LHCN-M2 (cell line): ENCODE results near the gene TESMIN. TPM values are rescaled to one million over a fixed set of nuclear protein-coding genes. Genes with fewer than 3 reads are reported as not detected.

Source experiments
- DNase-seq: peaks from one replicate; pipeline ENCODE4 v3.0.0-alpha.2; 2012; ENCODE audit warnings: low read depth
- total RNA-seq: library from RNA; depleted of rRNA; stranded (reverse); fragments of >200 nt; gene quantifications from 2 replicates; pipeline ENCODE4 v1.2.3, GENCODE V29; 2014

TESMIN gene
- total RNA-seq, 1 experiment from 2014 or later = not detected

DNA sequence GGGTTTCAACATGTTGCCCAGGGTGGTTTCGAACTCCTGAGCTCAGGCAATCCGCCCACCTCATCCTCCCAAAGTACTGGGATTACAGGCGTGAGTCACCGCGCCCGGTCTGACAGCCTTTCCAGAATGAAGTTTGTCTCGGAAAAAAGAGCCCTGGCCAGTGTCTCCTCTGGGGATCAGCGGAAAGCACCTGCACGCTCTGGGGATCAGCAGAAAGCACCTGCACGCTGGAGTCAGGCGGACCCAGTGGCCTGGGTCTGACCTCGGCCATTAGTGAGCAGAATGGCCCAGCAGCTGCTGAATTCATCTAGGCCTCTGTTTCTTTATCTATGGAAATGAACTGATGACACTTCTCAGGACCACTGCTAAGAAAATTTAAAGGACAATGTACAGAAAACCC is 10.5 kb upstream of the TESMIN start:
- DNase-seq = no peak

DNA sequence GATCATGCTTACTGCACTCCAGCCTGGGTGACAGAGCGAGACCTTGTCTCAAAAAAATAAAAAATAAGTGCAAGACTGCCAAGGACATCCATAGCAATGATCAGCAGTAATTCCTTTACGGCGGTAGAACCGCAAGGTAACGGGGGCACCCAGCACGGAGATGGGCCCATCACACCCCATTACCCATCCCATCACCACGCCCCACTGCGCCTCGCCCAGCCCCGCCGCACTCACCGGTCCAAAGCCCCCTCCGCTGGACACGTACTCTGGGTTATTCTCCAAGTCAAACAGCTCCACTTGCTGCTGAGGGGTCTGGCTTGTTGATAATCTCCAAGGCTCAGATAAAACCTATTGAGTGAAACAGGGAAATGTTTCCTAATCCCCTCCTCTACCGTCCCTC is 8.7 kb upstream of the TESMIN start:
- DNase-seq = no peak

DNA sequence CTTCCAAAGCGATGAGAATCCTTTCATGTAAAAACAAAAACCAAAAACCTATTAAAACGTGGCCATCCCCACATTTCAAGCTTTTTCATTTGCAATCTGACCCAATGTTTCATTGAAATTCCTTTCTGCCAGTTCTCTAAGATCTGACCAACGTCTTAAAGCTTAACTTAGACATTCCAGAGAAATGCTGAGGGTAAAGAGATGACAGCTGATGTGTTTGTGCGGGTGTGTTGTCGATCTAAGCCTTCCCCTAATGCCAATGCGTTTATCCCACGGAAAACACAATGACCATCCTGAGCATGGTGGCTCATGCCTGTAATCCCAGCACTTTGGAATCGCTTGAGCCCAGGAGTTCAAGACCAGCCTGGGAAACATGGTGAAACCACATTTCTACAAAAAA is 6.4 kb upstream of the TESMIN start:
- DNase-seq = no peak

DNA sequence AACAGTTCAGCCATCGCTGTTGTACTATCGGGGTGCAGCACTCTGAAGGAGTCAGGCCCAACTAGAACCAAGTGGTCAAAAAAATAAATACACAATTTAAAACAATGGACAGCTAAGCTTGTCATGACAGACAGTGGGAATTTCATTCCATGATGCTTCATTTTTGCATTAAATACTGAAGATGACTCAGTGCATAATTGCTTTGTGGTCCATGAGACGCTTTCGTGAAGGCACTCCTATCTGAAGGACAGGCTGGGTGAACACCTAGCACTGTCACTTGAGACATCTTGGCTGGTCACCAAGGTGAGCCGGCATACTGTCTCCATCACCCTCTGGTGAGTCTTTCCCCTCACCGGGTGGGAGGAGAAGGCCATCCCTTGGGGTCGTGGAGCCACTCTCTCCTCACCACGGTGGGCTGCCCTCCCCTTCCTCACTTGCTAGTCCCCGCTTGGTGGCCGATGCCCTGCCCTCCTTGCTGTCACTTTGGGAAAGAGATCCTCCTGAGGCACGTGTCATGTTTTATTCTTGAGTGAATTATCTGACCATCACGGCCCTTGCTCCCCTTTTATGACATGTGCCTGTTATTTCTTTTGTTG is 4.9 kb upstream of the TESMIN start:
- peak; percentile 13 for DNase-seq

DNA sequence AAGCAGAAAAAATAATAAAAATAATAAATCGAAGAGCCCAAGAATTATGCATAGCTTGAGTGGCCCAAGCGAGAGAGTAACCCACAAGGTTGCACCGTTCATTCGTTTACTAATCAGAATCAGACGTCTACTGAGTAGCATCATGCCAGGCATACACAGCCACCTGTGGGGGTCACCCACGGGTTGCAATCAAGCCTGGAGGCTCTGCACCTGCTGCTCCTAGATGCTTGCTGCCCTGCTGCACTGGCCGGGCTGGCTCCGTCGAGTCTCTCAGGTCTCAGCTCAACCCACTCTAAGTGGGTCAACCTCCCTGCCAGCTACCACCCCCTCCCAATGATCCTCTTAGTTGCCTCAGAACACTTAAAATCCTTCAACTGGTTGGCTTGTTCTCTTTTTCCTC is 2.0 kb upstream of the TESMIN start:
- no peak for DNase-seq

DNA sequence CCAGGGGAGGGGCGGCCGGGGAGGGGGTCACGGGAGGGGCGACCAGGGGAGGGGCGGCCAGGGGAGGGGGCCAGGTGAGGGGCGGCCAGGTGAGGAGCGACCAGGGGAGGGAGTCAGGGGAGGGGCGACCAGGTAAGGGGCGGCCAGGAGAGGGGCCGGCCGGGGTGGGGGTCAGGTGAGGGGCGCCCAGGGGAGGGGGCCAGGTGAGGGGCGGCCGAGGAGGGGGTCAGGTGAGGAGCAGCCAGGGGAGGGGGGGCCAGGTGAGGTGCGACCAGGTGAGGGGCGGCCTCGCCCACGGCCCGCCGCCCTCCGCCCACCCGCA is 355 bp downstream of the TESMIN start:
- no peak for DNase-seq

DNA sequence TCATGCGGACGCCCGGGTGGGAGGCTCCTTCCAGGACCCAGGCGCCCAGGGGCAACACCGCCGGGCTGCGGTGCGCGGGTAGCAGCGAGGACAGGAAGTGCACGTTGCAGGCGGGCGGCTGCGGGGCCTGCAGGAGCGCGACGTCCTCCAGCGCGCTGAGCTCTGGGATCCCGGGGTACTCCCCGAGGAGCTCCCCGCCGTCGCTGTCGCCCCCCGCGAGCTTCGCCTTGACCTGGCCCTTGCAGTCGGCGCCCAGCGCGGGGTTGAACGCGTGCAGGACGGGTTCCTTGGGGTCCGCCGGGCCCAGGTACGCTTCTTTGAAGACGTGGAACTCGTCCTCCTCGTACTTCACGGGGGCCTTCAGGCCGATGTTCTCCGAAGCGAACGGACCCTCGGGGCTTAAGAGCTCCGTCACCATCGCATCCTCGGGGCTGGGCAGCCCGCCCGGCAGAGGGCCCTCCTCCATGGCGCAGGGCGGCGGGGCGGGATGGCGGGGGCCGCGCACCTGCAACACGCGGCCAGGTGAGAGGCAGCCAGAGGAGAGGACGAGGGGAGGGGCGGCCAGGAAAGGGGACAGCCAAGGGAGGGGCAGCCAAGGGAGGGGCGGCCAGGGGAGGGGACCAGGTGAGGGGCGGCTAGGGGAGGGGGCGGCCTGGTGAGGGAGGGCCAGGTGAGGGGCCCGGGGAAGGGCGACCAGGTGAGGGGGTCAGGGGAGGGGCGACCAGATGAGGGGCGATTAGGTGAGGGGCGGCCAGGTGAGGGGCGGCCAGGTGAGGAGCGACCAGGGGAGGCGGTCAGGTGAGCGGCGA is 921 bp downstream of the TESMIN start:
- no peak for DNase-seq

DNA sequence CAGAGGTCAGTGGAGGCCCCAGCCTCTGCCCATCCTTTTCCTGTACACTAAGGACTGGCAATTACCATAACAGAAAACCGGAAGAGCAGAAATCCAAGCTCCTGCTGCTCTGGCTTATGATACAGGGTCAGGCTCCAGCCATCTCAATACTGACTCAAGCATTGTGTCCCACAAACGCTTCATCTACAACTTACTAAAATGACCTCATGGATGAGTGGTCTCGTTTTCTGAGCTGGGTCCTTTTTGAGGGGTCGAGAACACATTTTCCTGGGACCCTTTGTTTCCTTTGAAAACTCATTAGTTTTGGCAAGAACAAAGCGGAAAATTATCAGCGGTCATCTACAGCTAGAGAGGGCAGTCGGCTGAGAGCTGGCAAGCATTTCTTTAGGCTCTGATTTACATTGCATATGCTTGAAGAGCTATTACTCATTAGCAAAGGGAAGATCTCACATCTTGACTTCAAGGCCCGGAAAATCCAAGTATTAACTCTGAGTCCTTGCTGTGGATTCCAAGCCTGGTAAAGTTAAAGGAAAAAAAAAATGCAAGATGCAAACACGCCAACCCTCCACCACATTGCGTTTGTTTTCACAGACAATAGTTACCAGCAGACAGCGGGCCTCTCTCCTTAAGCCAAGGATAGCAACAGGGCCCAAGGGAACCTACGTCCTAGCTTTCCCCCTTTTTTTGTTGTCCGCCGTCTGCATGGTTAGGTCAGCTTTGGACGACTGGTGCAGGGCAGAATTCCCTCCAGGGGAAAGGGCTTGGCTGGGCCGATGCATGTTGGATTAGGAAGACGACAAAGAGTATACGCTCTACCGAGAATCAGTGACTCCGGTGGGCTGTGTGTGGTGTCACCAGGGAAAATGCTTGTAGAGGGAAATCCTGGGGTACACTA is 1.8 kb downstream of the TESMIN start:
- no peak for DNase-seq

DNA sequence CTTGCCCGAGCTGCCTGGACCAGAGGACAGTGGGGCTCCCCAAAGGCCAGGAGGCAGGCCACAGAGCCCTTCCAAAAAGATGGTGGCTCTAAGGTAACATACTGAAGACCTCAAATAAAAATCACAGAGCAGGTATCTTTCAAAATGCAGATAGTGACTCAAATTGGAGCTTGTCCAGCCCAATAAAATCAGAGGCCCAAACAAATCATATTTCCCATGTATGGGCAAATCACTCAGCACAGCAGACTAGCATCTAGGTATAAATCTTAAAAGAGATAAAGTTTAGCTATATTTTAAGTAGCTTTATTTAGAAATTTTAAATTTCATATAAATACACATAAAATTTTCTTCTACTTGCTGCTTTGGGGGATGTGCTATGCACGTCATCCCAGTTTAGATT is 3.3 kb downstream of the TESMIN start:
- DNase-seq = no peak

DNA sequence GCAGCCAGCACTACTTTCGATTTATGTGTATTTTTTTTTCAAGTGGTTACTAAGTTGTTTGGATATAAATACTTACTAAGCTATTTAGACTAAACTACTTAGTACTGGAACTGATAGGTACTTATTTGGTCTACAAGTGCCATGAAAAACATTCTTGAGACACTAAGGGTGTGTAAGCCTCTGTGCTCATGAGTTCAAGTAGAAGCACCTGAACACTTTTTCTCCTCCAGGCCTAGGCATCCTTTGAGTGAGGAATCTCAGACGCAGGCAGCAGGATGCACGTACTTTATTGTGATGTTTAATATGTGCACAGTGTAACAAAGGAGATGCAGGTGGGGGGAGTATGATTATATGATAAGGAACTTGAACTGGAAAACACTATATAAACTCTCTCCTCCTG is 7.8 kb downstream of the TESMIN start:
- DNase-seq = no peak

DNA sequence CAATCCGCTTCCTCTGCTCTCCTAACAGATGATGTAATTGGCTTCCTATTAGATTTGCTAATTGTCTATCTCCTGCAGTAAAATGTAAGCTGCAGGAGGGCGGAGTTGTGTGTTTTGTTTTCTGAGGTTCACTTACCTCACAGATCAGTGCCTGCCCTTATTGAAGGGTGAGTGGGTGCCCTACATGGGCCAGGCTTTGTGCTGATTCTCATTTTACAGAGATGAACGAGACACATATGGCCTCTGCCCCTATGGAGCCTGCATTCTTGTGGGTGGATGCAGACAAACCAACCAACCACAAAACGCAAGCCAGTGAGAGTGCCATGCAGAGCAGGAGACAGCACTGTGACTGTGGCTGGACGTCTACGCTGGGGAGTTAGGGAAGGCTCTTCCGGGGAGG is 9.9 kb downstream of the TESMIN start:
- no peak for DNase-seq

DNA sequence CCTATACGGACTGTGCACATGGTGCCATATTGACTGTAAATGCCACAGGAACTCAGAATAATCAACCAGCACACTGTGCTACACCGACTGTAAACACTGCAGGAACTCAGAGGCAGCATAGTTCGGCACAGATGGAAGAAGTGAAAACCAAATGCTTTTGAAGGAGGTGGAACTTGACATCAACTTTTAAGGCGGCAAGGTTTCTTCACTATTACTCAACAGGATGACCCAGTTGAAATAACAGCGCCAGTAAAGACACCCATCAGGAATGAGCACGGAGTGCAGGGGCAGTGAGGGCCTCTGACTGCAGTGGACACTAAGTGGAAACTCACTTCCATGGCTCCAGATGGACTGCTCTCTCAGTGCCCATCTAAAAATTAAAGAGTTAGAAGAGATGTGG is 15.7 kb downstream of the TESMIN start:
- DNase-seq = no peak

DNA sequence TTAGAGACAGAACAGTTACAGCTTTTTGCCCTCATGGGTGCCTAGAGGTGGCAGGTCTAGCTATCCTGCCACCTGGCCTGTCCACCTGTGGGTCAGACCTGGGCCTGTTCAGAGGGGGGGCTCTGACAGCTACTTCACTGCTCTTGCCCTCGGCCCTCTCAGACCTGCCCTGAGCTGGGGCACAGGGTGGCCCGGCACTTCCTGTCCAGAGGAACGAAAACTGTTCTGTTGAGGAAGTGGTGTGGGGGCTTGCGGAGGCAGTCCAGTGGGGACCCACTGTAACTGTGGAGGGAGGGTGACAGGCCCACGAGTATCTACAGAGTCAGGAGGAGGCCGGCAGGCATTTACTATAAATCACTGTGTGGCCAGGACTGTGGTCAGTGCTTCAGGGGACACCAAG is 16.2 kb downstream of the TESMIN start:
- no peak for DNase-seq

DNA sequence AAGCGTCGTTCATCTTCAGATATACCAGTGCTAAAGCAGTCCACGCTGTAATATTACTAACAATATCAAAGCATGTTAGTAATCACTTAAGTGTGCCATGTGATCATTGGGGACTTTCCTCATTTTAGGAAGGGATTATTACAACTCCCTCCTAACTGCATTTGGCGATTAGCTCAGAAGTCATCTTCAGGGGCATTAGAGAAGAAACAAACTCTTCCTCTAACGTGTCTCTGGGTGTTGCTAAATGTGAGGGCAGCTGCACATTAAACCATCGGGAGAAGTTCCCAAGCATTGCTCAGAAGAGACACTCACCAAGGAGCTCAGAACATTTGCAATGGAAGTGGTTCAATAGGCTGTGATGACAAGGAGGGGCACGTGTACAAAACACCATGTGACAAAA is 17.2 kb downstream of the TESMIN start:
- no peak for DNase-seq

DNA sequence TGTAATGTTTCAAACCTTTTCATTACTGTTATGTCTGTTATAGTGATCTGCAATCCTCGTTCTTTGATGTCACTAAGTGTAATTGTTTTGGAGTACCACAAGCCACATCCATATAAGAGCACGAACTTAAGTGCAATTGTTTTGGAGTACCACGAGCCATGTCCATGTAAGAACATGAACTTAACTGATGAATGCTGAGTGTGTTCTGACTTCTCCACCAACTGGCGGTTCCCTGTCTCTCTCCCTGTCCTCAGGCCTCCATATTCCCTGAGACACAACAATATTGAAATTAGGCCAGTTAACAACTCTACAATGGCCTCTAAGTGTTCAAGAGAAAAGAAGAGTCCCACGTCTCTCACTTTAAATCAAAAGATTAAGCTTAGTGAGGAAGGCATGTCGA is 23.5 kb downstream of the TESMIN start:
- DNase-seq = no peak

DNA sequence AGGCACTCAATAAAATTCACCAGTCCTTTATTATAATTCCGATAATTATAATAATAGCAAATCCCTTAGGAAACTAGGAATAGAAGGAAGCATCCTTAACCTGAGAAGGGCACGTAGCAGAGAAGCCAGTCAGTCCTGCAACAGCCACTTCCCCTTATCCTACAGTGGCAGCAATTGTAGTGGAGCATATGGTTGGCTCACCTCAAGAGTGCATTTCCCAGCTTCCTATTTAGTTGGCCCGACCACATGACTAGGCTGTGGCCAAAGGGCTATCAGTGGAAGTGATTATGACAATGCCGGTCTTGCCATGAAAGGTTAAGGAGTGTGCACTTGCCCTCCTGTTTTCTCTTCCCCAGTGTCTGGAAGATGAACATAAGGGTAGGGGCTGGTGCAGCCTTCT is 27.0 kb downstream of the TESMIN start:
- no peak for DNase-seq

DNA sequence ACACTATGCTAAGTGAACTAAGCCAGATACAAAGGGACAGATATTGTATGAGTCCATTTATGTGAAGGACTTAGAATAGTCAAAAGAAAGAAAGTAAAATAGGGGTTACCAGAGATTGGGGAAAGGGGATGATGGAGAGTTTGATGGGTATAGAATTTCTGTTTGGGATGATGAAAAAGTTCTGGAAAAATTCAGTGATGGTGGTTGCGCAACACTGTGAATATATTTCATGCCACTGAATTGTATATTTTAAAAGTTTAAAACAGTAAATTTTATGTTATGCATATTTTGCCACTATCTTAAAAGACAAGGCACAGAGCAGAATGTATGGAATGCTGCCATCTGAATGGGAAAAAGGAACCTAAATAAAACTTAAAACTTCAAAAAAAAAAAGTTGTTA is 29.2 kb downstream of the TESMIN start:
- no peak for DNase-seq

DNA sequence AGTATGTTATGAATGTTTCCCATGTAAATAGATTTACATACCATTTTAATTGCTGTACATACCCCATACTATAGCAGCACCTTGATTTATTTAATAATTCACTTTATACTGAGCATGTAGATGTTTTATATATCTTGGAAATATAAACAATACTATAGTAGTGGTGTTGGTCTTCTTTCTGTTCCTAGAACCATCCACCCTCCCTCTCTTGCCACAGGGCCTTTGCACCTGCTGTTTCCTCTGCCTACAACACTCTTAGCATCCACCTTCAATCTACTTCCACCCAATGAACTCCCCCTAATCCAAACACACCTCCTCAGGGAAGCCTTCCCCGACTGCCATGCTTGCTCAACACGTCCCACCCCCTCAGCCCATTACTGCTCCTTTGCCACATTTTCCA is 30.2 kb downstream of the TESMIN start:
- DNase-seq = no peak

DNA sequence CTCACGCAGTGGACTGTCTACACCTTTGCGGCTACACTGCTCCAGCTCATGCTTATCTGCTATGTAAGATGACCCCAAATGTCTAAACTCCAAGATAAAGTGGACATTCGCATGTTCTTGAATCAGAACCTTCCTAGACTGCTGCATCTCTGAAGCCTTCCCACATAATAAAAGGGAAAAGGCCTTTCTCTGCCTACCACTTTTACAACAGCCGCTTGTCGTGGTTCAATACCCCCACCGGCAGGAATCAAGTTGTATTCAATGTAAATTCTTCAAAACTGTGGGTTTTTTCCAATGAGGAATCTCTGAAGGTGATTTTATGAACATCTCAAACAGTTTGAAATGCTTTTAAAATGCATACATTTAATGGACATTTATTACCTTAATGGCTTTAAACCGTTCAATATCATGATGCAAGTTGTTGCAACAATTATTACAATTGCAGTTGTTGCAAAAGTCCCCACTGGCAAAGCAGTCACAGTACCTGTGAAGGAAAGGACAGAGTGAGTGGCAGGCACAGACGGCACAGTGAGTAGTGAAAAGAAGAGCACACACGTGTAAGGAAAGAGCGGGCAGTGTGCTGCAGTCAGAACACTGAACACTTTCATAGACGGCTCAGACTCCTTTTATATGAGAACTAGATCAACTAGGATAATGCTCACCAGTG is 35.7 kb downstream of the TESMIN start:
- no peak for DNase-seq

DNA sequence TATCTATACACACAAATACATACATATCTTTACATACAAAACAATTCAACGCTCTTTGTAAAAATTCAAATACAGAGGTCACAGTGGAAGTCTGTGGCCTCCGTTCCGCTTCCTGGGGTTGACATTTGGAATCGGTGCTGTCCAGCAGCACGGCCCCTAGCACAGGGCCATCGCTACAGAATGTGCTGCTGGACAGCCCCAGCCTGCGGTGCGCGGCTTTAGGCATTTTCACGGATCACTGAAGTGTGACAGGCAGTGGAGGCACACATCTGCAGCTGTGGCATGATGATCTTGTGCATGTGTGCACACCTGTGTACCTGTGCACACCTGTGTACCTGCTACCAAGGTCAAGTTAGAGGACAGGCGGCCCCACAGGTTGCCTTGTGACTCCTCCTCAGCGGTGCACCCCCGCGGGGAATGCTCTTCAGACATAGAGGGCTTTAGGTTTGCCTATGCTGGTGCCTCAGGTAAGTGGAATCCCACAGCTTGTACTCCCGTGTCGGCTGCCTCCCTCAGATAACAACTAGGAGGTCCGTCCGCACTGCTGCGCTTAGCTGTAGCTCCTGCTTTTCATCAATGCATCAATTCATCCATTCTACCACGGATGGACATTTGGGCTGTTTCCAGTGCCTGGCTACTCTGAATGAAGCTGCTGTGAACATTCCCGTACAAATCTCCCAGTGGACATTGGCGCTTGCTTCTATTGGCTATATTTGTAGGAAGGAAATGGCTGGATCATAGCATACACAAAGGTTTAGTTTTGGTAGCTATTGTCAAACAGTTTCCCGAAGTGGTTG is 37.1 kb downstream of the TESMIN start:
- DNase-seq = no peak

DNA sequence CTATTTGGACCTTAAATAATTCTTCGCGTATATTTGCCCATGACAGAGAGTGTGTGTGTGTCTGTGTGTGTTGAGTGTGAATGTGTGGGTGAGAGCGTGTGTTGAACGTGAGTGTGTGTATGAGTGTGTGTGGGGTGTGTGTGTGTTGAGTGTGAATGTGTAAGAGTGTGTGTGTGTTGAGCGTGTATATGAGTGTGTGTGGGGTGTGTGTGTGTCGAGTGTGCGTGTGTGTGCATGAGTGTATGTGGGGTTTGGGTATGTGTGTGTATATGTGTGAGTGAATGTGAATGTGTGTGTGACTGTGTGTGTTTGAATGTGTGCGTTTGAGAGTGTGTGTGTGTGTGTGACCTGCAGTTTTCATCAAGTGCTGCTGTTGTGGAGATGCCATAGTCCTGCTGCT is 40.2 kb downstream of the TESMIN start:
- DNase-seq = no peak
